Stimulated activated CD4-positive, alpha-beta T cell treated with anti-CD3 and anti-CD28 coated beads, Interleukin-12 subunit alpha, Interleukin-12 subunit beta, amount 100 ng/mL, for 24 hours (primary cell): Measurements from ENCODE around the gene TM4SF4.

ENCODE experiments used
- DNase-seq, 2 experiments: peaks; one replicate each; pipeline ENCODE4 v3.0.0-alpha.2; 2020; ENCODE audit warnings: low read depth in 2 of 2

TM4SF4 gene

GRCh38 chr3:149455366-149455765 lies 19.1 kb upstream of the TM4SF4 start:
- DNase-seq, result no peak

- DNase-seq, result no peak
Observed at GRCh38 chr3:149455989-149456388, 18.5 kb upstream of the TM4SF4 start.

GRCh38 chr3:149459491-149460059 lies 14.9 kb upstream of the TM4SF4 start:
- DNase-seq, result no peak

- no peak for DNase-seq
Observed at GRCh38 chr3:149460117-149460516, 14.4 kb upstream of the TM4SF4 start.

- no peak for DNase-seq
Observed at GRCh38 chr3:149462051-149462450, 12.4 kb upstream of the TM4SF4 start.

GRCh38 chr3:149462581-149463011 lies 11.9 kb upstream of the TM4SF4 start:
- DNase-seq, result no peak

GRCh38 chr3:149463921-149464320 lies 10.6 kb upstream of the TM4SF4 start:
- no peak for DNase-seq

GRCh38 chr3:149464542-149465328 lies 9.8 kb upstream of the TM4SF4 start:
- DNase-seq, result no peak

- DNase-seq, result no peak
Observed at GRCh38 chr3:149465351-149465883, 9.1 kb upstream of the TM4SF4 start.

GRCh38 chr3:149466192-149466591 lies 8.3 kb upstream of the TM4SF4 start:
- no peak for DNase-seq

- DNase-seq, result no peak
Observed at GRCh38 chr3:149468504-149469212, 5.8 kb upstream of the TM4SF4 start.

GRCh38 chr3:149470381-149470780 lies 4.1 kb upstream of the TM4SF4 start:
- DNase-seq, result no peak

GRCh38 chr3:149472030-149472797 lies 2.3 kb upstream of the TM4SF4 start:
- no peak for DNase-seq

GRCh38 chr3:149473357-149474249 lies 894 bp upstream of the TM4SF4 start:
- no peak for DNase-seq

- no peak for DNase-seq
Observed at GRCh38 chr3:149475451-149476060, 1.1 kb downstream of the TM4SF4 start.

- no peak for DNase-seq
Observed at GRCh38 chr3:149476225-149476624, 1.7 kb downstream of the TM4SF4 start.

GRCh38 chr3:149479621-149480325 lies 5.3 kb downstream of the TM4SF4 start:
- no peak for DNase-seq

- peak in 1 of 2 experiments; percentile 21 for DNase-seq
Observed at GRCh38 chr3:149480326-149481017, 6.0 kb downstream of the TM4SF4 start.

- no peak for DNase-seq
Observed at GRCh38 chr3:149481056-149481455, 6.6 kb downstream of the TM4SF4 start.
